ENCODE data around the gene APOL3. TPM values are rescaled to one million over a fixed set of nuclear protein-coding genes. Genes with fewer than 3 reads are reported as not detected.
"Not testable (repeated sequence)": the region's sequence is repeated elsewhere in the genome, so short reads cannot be mapped to it uniquely, and the experiment has no call there.

Gene APOL3
- 17.1 TPM for total RNA-seq

GRCh38 chr22:36160499-36160942 lies at the start of gene APOL3:
Gene APOL3, minus strand, starts transcription at chr22:36160755. Its CDS starts 11,700 bp downstream, at chr22:36149055.
- DNase-seq = peak; percentile 28

GRCh38 chr22:36210224-36210623 lies 49.7 kb upstream of the APOL3 start:
- DNase-seq = no peak

- DNase-seq = not testable (repeated sequence)
These were observed 48.9 kb upstream of the APOL3 start for GRCh38 chr22:36209488-36209908.

- DNase-seq = no peak
These were observed 48.4 kb upstream of the APOL3 start for GRCh38 chr22:36208914-36209313.

GRCh38 chr22:36208162-36208765 lies 47.7 kb upstream of the APOL3 start:
- DNase-seq = no peak

GRCh38 chr22:36206255-36206654 lies 45.7 kb upstream of the APOL3 start:
- DNase-seq = no peak

GRCh38 chr22:36205573-36205972 lies 45.0 kb upstream of the APOL3 start:
- DNase-seq = not testable (repeated sequence)

GRCh38 chr22:36204632-36205015 lies 44.1 kb upstream of the APOL3 start:
- DNase-seq = no peak

GRCh38 chr22:36204001-36204631 lies 43.6 kb upstream of the APOL3 start:
- no peak for DNase-seq

GRCh38 chr22:36203441-36203840 lies 42.9 kb upstream of the APOL3 start:
- not testable (repeated sequence) for DNase-seq

GRCh38 chr22:36202906-36203305 lies 42.4 kb upstream of the APOL3 start:
- DNase-seq = peak; percentile 68

GRCh38 chr22:36201630-36202319 lies 41.2 kb upstream of the APOL3 start, which contains the start of gene APOL4:
Gene APOL4, minus strand, starts transcription at chr22:36201809. Its CDS starts 75 bp downstream, at chr22:36201734.
- peak; percentile 95 for DNase-seq

GRCh38 chr22:36201025-36201424 lies 40.5 kb upstream of the APOL3 start:
- not testable (repeated sequence) for DNase-seq

- no peak for DNase-seq
These were observed 38.5 kb upstream of the APOL3 start for GRCh38 chr22:36199001-36199551.

- DNase-seq = no peak
These were observed 38.0 kb upstream of the APOL3 start for GRCh38 chr22:36198536-36198935.

GRCh38 chr22:36197514-36198146 lies 37.1 kb upstream of the APOL3 start:
- DNase-seq = peak; percentile 53

- DNase-seq = peak; percentile 90
These were observed 36.5 kb upstream of the APOL3 start for GRCh38 chr22:36197065-36197440.

- DNase-seq = no peak
These were observed 35.9 kb upstream of the APOL3 start for GRCh38 chr22:36196254-36197064.

- peak; percentile 73 for DNase-seq
These were observed 34.4 kb upstream of the APOL3 start for GRCh38 chr22:36194971-36195370.

GRCh38 chr22:36194385-36194784 lies 33.8 kb upstream of the APOL3 start:
- DNase-seq = no peak

GRCh38 chr22:36193577-36193976 lies 33.0 kb upstream of the APOL3 start:
- no peak for DNase-seq

GRCh38 chr22:36193171-36193570 lies 32.6 kb upstream of the APOL3 start:
- no peak for DNase-seq

Data from tongue (tissue), 2 donors.